Stimulated activated CD8-positive, alpha-beta memory T cell treated with anti-CD3 and anti-CD28 coated beads, Interleukin-4, amount 100 ng/mL, for 1 hour (primary cell): Measurements from ENCODE around the gene OR6N2.
A peak's percentile ranks its signal among the peaks of the same experiment; 100 is the strongest.

Experiments
- DNase-seq, 2 donors: peaks; one replicate each; pipeline ENCODE4 v3.0.0-alpha.2; 2020; ENCODE audit warnings: low read depth in 2 of 2, low spot score in 1 of 2

Gene OR6N2, protein sequence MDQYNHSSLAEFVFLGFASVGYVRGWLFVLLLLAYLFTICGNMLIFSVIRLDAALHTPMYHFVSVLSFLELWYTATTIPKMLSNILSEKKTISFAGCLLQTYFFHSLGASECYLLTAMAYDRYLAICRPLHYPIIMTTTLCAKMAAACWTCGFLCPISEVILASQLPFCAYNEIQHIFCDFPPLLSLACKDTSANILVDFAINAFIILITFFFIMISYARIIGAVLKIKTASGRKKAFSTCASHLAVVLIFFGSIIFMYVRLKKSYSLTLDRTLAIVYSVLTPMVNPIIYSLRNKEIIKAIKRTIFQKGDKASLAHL

DNA sequence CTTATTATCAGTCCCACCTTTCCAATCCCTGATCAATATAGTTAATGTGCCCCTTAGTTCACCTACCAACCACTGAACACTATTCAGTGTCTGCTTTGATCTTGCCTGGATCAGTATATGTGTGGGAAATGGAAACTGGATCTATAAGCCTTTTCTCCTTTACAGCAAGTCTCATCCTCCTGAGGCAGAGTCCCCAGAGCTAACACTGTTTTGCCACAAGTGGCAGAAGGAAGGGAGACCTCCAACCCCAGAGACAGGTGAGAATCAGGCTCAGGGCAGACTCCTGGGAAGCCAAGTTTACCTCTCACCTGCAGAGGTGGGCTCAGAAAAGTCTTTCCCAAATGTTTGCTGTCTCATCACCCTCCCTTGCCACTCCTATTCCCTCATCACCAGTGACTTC lies at the start of gene OR6N2:
Gene OR6N2, minus strand, starts transcription at position 101 of the 400 bp plus-strand sequence. CDS start 3,569 bp downstream, outside the sequence.
- DNase-seq: no peak

DNA sequence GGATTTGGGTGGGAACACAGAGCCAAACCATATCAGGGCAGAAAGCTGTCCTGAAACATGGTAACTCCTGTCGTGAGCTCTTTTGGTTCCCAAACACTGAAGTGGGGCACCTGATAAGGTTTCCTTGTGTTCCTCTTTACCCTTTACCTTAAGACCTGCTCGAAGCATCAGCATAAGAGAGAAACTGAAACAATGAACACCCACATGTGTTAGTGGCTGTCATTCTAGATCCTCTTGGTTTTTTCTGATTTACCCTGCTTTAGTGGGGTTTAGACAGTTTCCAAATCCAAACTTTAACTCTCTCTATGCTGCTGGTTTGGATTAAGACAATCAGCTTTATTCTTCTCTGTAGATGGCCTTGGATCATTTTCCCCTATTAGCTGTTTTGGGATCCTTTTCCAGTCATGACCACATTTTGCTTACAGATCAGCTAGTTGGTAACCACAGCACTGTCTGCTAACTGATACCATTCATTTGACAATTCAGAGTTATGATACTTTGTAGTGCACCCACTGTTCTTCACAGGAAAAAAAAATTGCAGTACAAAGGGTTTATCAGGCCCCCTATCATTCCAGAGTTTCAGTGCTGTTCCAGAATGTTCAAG lies 49.2 kb upstream of the OR6N2 start:
- no peak for DNase-seq

GRCh38 chr1:158821723-158822122 lies 40.7 kb upstream of the OR6N2 start:
- no peak for DNase-seq

DNA sequence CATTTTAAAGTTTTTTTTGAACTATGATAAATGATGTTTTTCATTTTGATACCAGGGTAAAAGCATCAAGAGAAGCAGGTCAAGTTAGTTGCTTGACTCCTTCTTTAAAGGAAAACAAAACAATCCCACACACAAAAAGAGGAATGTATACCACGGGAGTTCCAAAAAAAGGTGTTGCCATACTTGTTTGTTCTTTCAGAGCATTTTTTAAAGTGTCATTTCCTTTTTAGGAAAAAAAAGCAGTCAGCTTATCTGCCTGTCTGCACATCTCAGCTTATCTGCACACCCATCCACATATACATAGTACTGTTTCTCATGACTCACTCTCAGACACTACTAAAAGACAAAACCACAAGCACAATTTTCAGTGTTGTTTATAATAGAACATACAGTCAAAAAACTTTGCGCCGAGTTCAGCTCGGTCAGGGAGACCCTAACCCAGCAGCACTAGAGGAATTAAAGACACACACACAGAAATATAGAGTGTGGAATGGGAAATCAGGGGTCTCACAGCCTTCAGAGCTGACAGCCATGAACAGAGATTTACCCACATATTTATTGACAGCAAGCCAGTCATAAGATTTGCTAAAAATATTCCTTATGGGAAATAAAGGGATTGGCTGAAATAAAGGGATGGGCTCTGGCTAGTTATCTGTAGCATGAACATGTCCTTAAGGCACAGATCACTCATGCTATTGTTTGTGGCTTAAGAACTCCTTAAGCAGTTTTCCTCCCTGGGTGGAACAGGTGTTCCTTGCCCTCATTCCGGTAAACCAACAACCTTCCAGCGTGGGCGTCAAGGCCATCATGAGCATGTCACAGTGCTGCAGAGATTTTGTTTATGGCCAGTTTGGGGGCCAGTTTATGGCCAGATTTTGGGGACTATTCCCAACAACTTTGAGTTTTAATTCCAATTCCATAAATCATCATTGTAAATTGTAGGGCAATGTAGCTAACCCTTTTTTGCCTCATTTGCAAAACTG lies 38.7 kb upstream of the OR6N2 start:
- no peak for DNase-seq

DNA sequence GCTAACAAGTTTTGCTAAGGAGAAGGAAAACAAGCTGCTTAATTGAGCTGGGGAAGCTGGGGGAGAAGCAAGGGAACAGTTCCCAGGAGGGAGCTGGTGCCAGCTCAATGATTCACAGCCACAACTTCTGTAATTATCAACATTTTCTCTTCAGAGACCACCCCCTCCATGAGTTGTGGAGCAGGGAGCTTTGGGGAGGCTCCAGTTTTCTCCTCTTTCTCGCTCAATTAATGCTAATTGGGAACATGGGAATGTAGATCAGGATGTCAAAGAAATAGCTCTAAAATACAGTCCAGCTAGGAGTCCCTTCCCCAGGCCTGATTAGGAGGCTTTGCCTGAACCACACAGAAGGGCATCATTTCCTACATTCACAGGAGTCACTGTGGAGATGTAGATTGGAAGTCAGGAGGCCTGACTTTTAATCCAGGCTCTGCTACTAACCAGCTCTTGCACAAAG lies 38.0 kb upstream of the OR6N2 start:
- no peak for DNase-seq

DNA sequence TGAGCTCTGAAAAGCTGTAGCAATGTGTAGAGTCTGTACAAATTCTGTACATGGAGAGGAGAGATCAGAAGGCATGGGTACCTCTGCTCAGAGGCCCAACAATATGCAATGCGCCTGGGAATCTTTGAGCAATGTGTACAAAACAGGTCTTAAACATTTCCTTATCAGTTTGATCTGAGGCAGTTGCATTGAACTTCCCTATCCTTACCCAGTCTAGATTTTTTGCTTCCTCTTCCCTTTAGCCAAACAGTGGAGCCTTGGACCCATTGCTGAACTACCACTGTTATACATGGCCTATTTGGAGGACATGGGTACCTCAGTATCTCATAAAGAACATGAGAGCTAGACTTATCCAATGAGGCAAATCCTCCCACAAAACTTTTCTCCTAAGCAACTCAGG lies 37.6 kb upstream of the OR6N2 start:
- DNase-seq: no peak

GRCh38 chr1:158814970-158815369 lies 34.0 kb upstream of the OR6N2 start:
- DNase-seq: no peak

GRCh38 chr1:158813164-158813563 lies 32.2 kb upstream of the OR6N2 start:
- no peak for DNase-seq

- DNase-seq: no peak
Measured at GRCh38 chr1:158812336-158812735, 31.3 kb upstream of the OR6N2 start.

DNA sequence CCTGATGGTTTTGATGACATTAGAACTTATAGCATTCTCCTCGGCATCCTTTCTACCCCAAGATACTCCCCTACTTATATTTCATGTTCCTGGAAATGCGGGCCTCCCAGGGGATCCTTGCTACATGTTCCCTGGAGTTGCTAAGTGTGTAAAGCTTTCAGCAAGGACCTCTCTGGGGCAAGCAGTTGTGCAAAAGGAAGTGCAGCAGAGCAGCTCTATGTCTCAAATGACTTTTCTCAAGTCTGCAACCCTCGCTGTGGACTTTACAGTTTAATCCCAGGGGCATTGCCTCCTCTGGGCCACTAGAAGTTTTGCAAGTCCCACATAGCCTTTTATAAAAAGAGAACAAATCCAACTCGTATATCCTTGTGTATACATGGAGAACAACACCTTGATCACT lies 29.3 kb upstream of the OR6N2 start:
- DNase-seq: no peak

GRCh38 chr1:158809862-158810261 lies 28.9 kb upstream of the OR6N2 start:
- DNase-seq: no peak

DNA sequence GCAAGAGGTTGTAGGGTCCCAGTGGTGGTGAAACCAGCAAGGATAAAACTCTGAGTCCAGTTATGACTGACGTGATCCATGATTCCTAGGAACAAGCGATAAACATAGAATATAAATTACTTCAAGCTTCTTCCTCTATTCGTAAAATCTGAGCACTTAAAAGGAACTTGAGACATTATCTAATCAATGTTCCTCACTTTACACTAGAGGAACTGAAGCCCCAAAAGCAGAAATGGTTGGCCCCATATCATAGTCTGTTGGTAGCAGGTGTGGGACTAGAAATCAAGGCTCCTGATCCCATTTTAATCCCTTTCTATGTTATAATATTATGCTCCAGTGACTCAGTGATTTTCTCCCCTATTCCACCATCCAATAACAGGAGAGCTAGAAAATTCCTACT lies 28.3 kb upstream of the OR6N2 start:
- no peak for DNase-seq

DNA sequence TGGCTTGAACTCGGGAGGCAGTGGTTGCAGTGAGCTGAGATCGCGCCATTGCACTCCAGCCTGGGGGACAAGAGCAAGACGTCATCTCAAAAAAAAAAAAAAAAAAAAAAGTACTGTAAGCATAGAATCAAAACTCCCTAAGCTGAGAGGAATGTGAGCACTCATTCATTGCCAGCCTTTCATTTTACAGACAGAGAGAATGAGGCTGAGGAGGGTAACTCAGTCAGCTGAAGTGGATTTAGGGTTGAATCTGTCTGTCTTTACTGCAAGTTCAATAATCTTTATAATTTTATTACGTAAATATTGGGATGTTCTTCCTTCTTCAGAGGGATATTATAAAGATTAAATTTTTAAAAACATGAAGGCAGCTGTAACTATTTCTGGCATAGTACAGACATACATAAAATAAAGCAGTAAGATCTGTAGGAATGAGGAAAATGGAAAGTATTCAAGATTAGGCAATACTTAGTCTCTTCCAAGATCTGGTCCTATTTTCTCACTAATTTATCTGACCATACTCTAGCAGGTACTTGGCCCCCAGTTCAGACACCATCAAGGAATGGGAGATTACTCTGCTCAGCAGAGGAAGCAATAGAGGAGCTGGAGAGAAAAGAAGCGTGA lies 26.0 kb upstream of the OR6N2 start:
- DNase-seq: no peak

GRCh38 chr1:158803678-158804077 lies 22.7 kb upstream of the OR6N2 start:
- DNase-seq: no peak

DNA sequence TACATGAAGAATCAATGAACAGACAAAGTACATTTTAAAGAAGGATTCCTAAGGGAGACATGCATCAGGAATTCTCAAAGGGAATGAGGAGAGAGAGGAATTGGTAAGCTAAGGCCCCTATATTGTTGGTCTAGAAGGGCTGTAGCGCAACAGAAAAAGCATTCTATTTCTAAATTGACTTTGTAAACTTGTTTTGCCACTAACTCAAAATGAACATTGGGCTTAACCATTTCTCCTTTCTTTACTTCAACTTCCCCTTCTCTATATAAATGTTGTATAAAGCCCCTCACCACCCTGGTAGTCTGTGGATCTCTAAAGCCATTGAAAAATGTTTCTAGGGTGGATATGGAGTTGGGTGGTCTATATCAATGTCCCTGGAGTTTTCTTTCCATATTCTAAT lies 20.4 kb upstream of the OR6N2 start:
- no peak for DNase-seq

DNA sequence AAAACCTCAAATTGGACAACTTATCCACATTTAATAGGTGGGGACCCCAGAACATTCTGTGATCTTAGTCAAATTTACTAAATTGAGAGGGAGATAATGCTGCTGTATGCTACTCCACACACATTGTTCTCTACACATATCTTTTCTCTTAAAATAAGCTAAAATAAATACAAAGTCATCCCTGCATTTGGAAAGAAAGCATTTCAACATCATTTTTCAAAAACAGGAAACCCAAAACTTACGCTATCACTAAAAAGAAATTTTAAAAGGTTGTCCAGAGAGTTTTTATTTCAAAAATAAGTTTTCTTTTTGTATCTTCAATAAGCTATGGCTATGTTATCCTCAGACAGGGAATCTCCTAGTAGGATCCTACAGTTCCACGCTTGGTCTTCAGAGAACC lies 19.5 kb upstream of the OR6N2 start:
- no peak for DNase-seq

- no peak for DNase-seq
Measured at GRCh38 chr1:158799689-158800088, 18.7 kb upstream of the OR6N2 start.

DNA sequence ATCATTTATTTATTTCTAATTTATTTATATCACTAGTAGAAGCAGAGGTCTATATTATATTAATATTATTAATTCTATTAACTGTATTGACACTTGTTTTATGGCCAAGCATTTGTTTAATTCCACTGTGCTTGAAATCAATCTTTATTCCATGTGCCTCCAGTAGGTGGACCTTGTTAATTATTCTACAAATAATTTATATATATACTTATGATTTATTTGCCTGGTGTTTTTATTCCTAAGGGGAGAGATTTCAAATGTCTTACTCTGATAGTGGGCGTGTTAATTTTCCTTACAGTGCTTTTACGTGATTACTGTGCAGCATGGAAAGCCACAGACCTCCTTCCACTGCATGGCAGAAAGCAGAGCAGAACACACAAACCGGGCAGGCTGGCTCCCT lies 17.5 kb upstream of the OR6N2 start:
- DNase-seq: no peak

GRCh38 chr1:158794247-158794646 lies 13.2 kb upstream of the OR6N2 start:
- no peak for DNase-seq

DNA sequence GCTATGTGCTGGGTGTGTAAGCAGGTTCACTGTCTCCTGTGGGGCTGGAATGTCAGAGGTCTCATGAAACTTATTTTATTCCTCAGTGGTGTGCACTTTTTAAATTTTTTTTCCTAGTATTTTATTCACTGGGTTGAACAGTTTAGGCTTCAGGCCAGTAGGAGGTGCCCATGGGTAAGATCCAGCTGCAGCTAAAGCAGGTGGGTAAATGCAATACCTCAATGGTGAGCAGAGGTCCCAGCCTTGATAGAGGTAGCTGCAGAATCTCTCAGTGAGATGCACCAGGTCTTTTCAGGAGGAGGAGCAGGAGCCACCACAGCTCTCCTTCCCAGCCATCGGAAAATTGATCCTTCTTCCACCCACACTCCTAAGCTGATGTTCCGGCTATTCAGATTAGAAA lies 12.6 kb upstream of the OR6N2 start:
- DNase-seq: peak in 1 of 2 donors; percentile 11
